ENCODE measurements around the gene TRIM66.

GRCh38 chr11:8624698-8625097, 57.8 kb downstream of the TRIM66 start:
- no peak for TF ChIP-seq CTCF (IDR thresholded peaks at IDR 0.05)
- no peak for TF ChIP-seq ZFX (IDR thresholded peaks at IDR 0.05; ENCODE audit: borderline replicate concordance)

All from 22Rv1 (cell line).